Endodermal cell (in vitro differentiated cells): ENCODE results near the gene GPS1. TPM values are rescaled to one million over a fixed set of nuclear protein-coding genes. Genes with fewer than 3 reads are reported as not detected.

ENCODE experiments used
- DNase-seq: peaks from one replicate; pipeline ENCODE4 v3.0.0-alpha.2; 2017
- H3K27ac ChIP-seq: 2 replicates; pipeline ENCODE4 v1.5.1; 2013; ENCODE audit warnings: mild to moderate bottlenecking, low read depth, low read length, moderate library complexity
- H3K27me3 ChIP-seq: 2 replicates; pipeline ENCODE4 v1.6.1; 2013; ENCODE audit warnings: mild to moderate bottlenecking, low read length, moderate library complexity; ENCODE audit not compliant: insufficient read depth, control insufficient read depth, poor library complexity, severe bottlenecking
- H3K36me3 ChIP-seq: 2 replicates; pipeline ENCODE4 v1.7.0; 2013; ENCODE audit warnings: mild to moderate bottlenecking, low read length, moderate library complexity; ENCODE audit not compliant: control insufficient read depth, insufficient read depth
- H3K4me1 ChIP-seq: one replicate; pipeline ENCODE4 v1.7.0; 2013; ENCODE audit warnings: low read length; ENCODE audit not compliant: control insufficient read depth, insufficient read depth
- H3K4me3 ChIP-seq: 2 replicates; pipeline ENCODE4 v1.5.1; 2013; ENCODE audit warnings: mild to moderate bottlenecking, low read length, moderate library complexity
- H3K9ac ChIP-seq: 2 replicates; pipeline ENCODE4 v1.6.1; 2013; ENCODE audit warnings: mild to moderate bottlenecking, low read length, moderate library complexity; ENCODE audit not compliant: poor library complexity, severe bottlenecking; ENCODE audit errors: extremely low read depth
- H3K9me3 ChIP-seq: 2 replicates; pipeline ENCODE4 v1.6.1; 2013; ENCODE audit warnings: mild to moderate bottlenecking, low read length, moderate library complexity; ENCODE audit not compliant: control insufficient read depth
- H3K27ac Mint-ChIP-seq: 2 replicates; pipeline ENCODE4 v1.8.0; 2020; ENCODE audit warnings: mixed read lengths
- H3K27me3 Mint-ChIP-seq: 2 replicates; pipeline ENCODE4 v1.8.0; 2021; ENCODE audit warnings: mild to moderate bottlenecking, mixed read lengths; ENCODE audit not compliant: insufficient read depth
- H3K36me3 Mint-ChIP-seq: 2 replicates; pipeline ENCODE4 v1.8.0; 2020; ENCODE audit warnings: low read depth, mixed read lengths
- H3K4me1 Mint-ChIP-seq: 2 replicates; pipeline ENCODE4 v1.8.0; 2020; ENCODE audit warnings: mixed read lengths
- H3K4me3 Mint-ChIP-seq: 2 replicates; pipeline ENCODE4 v1.8.0; 2020; ENCODE audit warnings: mild to moderate bottlenecking, moderate library complexity, mixed read lengths
- H3K9me3 Mint-ChIP-seq: 2 replicates; pipeline ENCODE4 v1.8.0; 2020; ENCODE audit warnings: mild to moderate bottlenecking, mixed read lengths
- CTCF ChIP-seq: fragments of 200-600 bp; sonication (generic); conservative IDR thresholded peaks from 2 replicates; pipeline ENCODE4 v1.5.0; 2021; ENCODE audit warnings: antibody characterized with exemption, mild to moderate bottlenecking
- WGBS, 2 experiments: methylation state at CpG; one replicate each; pipeline versions ENCODE4 v1.1.5 to v1.1.7; 2013; ENCODE audit warnings: missing lambda C conversion rate in 2 of 2, mixed read lengths in 1 of 2; ENCODE audit not compliant: insufficient coverage in 1 of 2, insufficient read length in 1 of 2; 5-methylcytosine and 5-hydroxymethylcytosine counted together
- total RNA-seq, 2 donors: library from RNA; stranded (reverse); fragmentation: NEBNext Ultra II Directional in 1 of 2; extraction: Animal tissue kit (Norgen Biotek cat#: 25700) in 1 of 2; gene quantifications; 2 replicates in 1 of 2; 3 replicates in 1 of 2; pipeline ENCODE4 v1.2.1, GENCODE V29; 2021

The GPS1 gene
- total RNA-seq, 2 donors from 2014 or later: 152 to 153 TPM

GRCh38 chr17:82065193-82065637 lies 13.5 kb downstream of the GPS1 start:
- 2 to 11% methylated on average over 7 to 47 of the region's 47 CpGs for WGBS, 2 experiments
- TF ChIP-seq CTCF: no peak

GRCh38 chr17:82065638-82066303 lies 14.1 kb downstream of the GPS1 start, which contains the start of gene DUS1L:
Gene DUS1L (minus strand): TSS chr17:82065804. CDS start chr17:82065059, 745 bp downstream.
- Histone ChIP-seq H3K27me3 (peaks cover 8% of the 10 kb centered on the region), H3K9me3 (no peaks in the 10 kb centered on the region), H3K4me1 (peaks cover 4% of the 10 kb centered on the region), H3K4me3 (peak within 1 kb of the TSS; percentile 82), H3K36me3 (peaks cover 14% of the 10 kb centered on the region), H3K9ac (peak within 1 kb of the TSS; percentile 74), H3K27ac (no peak within 1 kb of the TSS)
- H3K36me3 Mint-ChIP-seq: peaks cover 2% of the 10 kb centered on the region
- H3K9me3 Mint-ChIP-seq: no peaks in the 10 kb centered on the region
- peak within 1 kb of the TSS; percentile 68 for H3K4me3 Mint-ChIP-seq
- no peak for TF ChIP-seq CTCF
- H3K27ac Mint-ChIP-seq: peak within 1 kb of the TSS; percentile 77
- H3K4me1 Mint-ChIP-seq: peaks cover 5% of the 10 kb centered on the region
- DNase-seq: peak; percentile 87
- H3K27me3 Mint-ChIP-seq: peaks cover 9% of the 10 kb centered on the region
- 12 to 26% methylated on average over 46 to 88 of the region's 88 CpGs for WGBS, 2 experiments

More at GRCh38 chr17:82065193-82065637, 13.5 kb downstream of the GPS1 start:
- peak overlapping the region; percentile 68 for H3K4me3 Mint-ChIP-seq
- no peak for DNase-seq
- Histone ChIP-seq H3K27ac (no peak overlapping the region), H3K4me3 (peak overlapping the region; percentile 82), H3K4me1 (peaks cover 4% of the 10 kb centered on the region), H3K36me3 (peaks cover 14% of the 10 kb centered on the region), H3K9ac (peak overlapping the region; percentile 74), H3K27me3 (peaks cover 3% of the 10 kb centered on the region), H3K9me3 (no peaks in the 10 kb centered on the region)
- H3K27me3 Mint-ChIP-seq: peaks cover 7% of the 10 kb centered on the region
- H3K27ac Mint-ChIP-seq: no peak overlapping the region
- H3K9me3 Mint-ChIP-seq: no peaks in the 10 kb centered on the region
- H3K36me3 Mint-ChIP-seq: peaks cover 4% of the 10 kb centered on the region
- H3K4me1 Mint-ChIP-seq: peaks cover 5% of the 10 kb centered on the region

GRCh38 chr17:82070611-82071010 lies 18.9 kb downstream of the GPS1 start:
- H3K36me3 Mint-ChIP-seq: no peaks in the 10 kb centered on the region
- Histone ChIP-seq H3K9me3 (no peaks in the 10 kb centered on the region), H3K4me3 (no peak overlapping the region), H3K4me1 (no peaks in the 10 kb centered on the region), H3K9ac (no peak overlapping the region), H3K27ac (no peak overlapping the region), H3K36me3 (no peaks in the 10 kb centered on the region), H3K27me3 (peaks cover 10% of the 10 kb centered on the region)
- DNase-seq: no peak
- H3K4me3 Mint-ChIP-seq: no peak overlapping the region
- H3K27ac Mint-ChIP-seq: no peak overlapping the region
- H3K27me3 Mint-ChIP-seq: peaks cover 22% of the 10 kb centered on the region
- H3K4me1 Mint-ChIP-seq: peaks cover 5% of the 10 kb centered on the region
- no peak for TF ChIP-seq CTCF
- no peaks in the 10 kb centered on the region for H3K9me3 Mint-ChIP-seq
